Nephron (organoid): ENCODE measurements around the gene TRAF1.
A peak's percentile ranks its signal among the peaks of the same experiment; 100 is the strongest.

ENCODE experiments used
- H3K27ac Mint-ChIP-seq, 3 experiments: 2 replicates each; pipeline ENCODE4 v1.8.0; 2020; ENCODE audit warnings: mixed read lengths in 3 of 3, mild to moderate bottlenecking in 2 of 3, moderate library complexity in 1 of 3
- H3K27me3 Mint-ChIP-seq: 2 replicates; pipeline ENCODE4 v1.8.0; 2021; ENCODE audit warnings: low read depth, mild to moderate bottlenecking, moderate library complexity, mixed read lengths
- H3K36me3 Mint-ChIP-seq: 2 replicates; pipeline ENCODE4 v1.8.0; 2020; ENCODE audit warnings: low read depth, mixed read lengths
- H3K4me1 Mint-ChIP-seq: 2 replicates; pipeline ENCODE4 v1.8.0; 2020; ENCODE audit warnings: mixed read lengths
- H3K4me3 Mint-ChIP-seq, 3 experiments: 2 replicates each; pipeline ENCODE4 v1.8.0; 2020; ENCODE audit warnings: mild to moderate bottlenecking in 3 of 3, mixed read lengths in 3 of 3, moderate library complexity in 2 of 3
- H3K9me3 Mint-ChIP-seq: 2 replicates; pipeline ENCODE4 v1.8.0; 2020; ENCODE audit warnings: mixed read lengths
- CTCF ChIP-seq, 3 experiments: fragments of 200-600 bp; sonication (generic); IDR thresholded peaks; one replicate each; pipeline ENCODE4 v1.5.0; 2021; ENCODE audit warnings: antibody characterized with exemption in 3 of 3; ENCODE audit not compliant: unreplicated experiment in 3 of 3

Gene TRAF1

DNA sequence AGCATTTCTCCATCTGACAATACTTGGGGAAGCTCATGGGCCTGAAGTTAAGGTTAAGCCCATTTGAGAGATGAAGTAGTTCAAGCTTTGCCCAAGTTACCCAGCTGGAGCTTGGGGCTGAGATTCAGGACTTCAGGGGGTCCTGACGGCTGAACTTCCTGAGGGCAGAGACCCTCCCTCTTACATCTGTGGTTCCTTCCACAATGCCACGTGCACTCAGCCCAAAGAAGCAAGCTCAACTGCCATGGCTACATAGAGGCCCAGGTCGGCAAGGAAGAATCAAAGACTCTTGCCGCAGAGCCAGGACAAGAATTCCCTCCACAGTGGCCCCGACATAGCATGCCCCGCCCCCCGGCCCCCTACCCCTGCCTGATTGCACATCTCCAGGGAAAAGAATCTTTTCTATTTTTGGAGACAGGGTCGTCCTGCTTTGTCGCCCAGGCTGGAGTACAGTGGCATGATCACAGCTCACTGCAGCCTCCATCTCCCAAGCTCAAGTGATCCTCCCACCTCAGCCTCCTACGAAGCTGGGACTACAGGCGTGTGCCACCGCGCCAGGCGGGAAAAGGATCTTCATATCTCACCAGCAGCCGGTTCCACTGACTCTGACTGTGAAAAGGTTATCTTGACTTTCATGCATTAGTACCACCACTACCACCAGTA is 58.8 kb downstream of the TRAF1 start:
- Mint-ChIP-seq H3K4me3 (peak overlapping the region; percentile 74 to 80 (median 78)), H3K27me3 (no peaks in the 10 kb centered on the region)

DNA sequence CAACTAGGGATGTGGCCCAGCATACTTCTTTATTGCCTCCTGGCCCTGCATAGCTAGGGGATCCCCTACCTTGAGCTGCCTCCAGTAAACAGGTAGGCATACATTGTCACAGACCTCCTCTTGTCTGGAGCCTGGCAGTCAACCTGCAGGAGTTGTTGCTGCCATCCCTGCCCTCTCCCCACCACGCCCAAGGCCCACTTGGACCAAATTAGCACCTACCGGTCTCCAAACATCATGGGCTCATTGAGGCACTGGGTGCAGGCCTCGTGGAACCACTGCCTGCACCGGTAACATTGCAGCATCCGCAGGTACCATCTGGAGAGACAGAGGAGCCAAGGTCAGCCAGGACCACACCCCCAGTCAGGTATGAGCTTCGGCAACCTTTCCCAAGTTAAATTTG is 59.9 kb downstream of the TRAF1 start:
- Mint-ChIP-seq H3K9me3 (no peaks in the 10 kb centered on the region), H3K27me3 (no peaks in the 10 kb centered on the region), H3K4me3 (no peak overlapping the region), H3K4me1 (peaks cover 20% of the 10 kb centered on the region), H3K27ac (peak overlapping the region; percentile 42 to 73 (median 71)), H3K36me3 (peaks cover 10% of the 10 kb centered on the region)
- TF ChIP-seq CTCF (IDR thresholded peaks at IDR 0.05; ENCODE audit: unreplicated experiment in 3 of 3), result no peak

More for the DNA sequence above, 58.8 kb downstream of the TRAF1 start:
- Mint-ChIP-seq H3K4me1 (peaks cover 20% of the 10 kb centered on the region), H3K36me3 (peaks cover 9% of the 10 kb centered on the region), H3K9me3 (no peaks in the 10 kb centered on the region), H3K27ac (peak overlapping the region; percentile 17 to 66 (median 61))
- TF ChIP-seq CTCF (IDR thresholded peaks at IDR 0.05; ENCODE audit: unreplicated experiment in 3 of 3), result no peak

DNA sequence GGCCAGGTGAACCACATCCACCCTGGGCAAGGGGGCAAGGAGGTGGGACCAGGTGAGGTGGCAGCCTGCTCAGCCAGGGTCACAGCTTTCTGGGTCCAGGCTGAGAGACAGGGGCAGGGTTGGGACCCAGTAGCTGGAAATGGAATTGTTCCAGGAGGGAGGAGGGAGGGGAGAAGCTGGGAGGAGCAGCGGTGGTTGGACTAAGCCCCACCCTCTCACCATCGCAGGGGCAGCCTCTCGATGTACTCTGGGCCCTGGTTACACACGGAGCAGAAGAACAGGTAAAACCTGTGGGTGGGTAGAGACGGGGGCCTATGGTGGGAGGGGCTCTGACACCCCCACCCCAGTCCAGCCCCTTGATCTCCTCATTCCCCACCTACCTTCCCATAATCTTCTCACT is 60.8 kb downstream of the TRAF1 start:
- Mint-ChIP-seq H3K27me3 (no peaks in the 10 kb centered on the region), H3K4me1 (peaks cover 20% of the 10 kb centered on the region), H3K36me3 (peaks cover 14% of the 10 kb centered on the region), H3K9me3 (no peaks in the 10 kb centered on the region), H3K27ac (peak overlapping the region in 1 of 3 experiments; percentile 70), H3K4me3 (no peak overlapping the region)
- TF ChIP-seq CTCF (IDR thresholded peaks at IDR 0.05; ENCODE audit: unreplicated experiment in 3 of 3), result no peak

- Mint-ChIP-seq H3K9me3 (no peaks in the 10 kb centered on the region), H3K27me3 (no peaks in the 10 kb centered on the region), H3K27ac (peak overlapping the region; percentile 70 to 78 (median 77)), H3K4me1 (peaks cover 20% of the 10 kb centered on the region), H3K4me3 (no peak overlapping the region), H3K36me3 (peaks cover 16% of the 10 kb centered on the region)
- no peak for TF ChIP-seq CTCF (IDR thresholded peaks at IDR 0.05; ENCODE audit: unreplicated experiment in 3 of 3)
These were observed 61.4 kb downstream of the TRAF1 start for GRCh38 chr9:120865176-120865575.

DNA sequence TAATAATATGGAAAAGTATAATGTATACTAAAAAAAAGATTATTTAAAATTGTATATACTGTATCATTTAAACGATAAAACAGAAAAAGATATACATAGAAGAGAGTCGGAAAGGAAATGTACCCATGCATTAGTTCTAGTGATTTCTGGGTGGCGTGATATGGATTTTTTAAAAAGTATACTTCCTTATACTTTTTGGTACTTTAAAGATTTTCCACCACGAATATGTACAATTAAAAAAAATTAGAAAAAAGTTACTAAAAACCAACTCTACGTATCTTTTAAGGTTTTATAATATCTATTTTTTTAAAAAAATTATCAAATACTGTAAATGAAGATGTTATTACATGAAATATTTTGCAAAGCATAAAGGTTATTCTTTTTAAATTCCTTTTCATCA is 61.9 kb downstream of the TRAF1 start:
- Mint-ChIP-seq H3K36me3 (peaks cover 21% of the 10 kb centered on the region), H3K27ac (peak overlapping the region; percentile 70 to 78 (median 77))

More for the DNA sequence above, 61.9 kb downstream of the TRAF1 start:
- Mint-ChIP-seq H3K27me3 (no peaks in the 10 kb centered on the region), H3K9me3 (no peaks in the 10 kb centered on the region), H3K4me1 (peaks cover 22% of the 10 kb centered on the region), H3K4me3 (no peak overlapping the region)
- no peak for TF ChIP-seq CTCF (IDR thresholded peaks at IDR 0.05; ENCODE audit: unreplicated experiment in 3 of 3)
